ENCODE data around the gene THAP7.
"Not testable (repeated sequence)": the region's sequence is repeated elsewhere in the genome, so short reads cannot be mapped to it uniquely, and the experiment has no call there.

THAP7 gene, protein sequence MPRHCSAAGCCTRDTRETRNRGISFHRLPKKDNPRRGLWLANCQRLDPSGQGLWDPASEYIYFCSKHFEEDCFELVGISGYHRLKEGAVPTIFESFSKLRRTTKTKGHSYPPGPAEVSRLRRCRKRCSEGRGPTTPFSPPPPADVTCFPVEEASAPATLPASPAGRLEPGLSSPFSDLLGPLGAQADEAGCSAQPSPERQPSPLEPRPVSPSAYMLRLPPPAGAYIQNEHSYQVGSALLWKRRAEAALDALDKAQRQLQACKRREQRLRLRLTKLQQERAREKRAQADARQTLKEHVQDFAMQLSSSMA
- 2.7 to 21.0 (median 11.4) reads per million in 17 experiments for total RNA-seq

- peak; percentile 98 to 99 (median 98) for DNase-seq
Measured at GRCh38 chr22:21001601-21002325, at the start of gene THAP7. Gene THAP7, minus strand, starts transcription at chr22:21002118. Its CDS starts 207 bp downstream, at chr22:21001911.

DNA sequence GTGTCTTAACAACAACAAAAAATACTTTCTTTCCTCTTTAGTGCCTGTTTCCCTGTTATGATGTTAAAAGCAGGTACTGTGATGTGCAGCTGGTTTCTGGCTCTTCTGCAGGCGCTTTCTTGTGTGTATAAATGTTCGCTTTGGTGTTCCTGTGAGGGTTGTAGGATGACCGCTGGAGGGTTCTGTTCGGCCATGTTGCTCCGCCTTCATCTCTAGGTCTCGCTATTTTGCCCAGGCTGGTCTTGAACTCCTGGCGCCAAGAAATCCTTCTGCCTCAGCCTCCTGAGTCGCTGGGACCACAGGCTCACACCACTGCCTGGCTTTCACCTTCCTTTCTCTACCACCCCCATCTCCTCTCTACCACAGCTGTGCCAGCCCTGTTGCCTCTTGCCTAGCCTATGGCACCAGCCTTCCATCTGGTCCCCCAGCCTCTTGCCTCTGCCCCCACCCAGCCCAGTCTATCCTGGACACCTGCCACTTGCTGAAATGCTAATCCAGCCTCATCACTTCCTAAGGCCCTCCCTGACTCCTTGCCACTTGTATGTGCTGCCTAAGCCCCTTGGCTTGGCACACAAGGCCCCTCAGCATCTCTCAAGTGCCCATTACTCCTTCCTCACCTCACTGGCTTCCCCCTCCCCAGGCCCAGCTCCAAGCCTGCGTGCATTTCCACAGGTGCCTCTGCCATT lies 49.4 kb upstream of the THAP7 start:
- DNase-seq: no peak

DNA sequence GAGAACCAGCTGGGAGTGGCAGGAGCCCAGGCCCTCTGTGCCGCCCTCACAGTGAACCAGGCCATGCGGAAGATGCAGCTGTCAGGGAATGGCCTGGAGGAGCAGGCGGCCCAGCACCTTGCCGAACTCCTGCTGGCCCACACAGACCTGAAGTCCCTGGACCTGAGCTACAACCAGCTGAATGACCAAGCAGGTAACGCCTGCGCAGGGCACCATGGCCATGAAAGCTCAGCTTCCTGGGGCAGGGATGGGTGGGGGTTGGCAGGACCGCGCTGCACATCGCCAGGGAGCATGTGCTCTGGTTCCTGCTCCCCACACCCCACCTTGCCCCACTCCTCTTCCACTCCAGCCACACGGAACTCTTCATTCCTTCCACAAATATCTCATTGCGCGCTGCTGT lies 47.0 kb upstream of the THAP7 start:
- DNase-seq: not testable (repeated sequence)

GRCh38 chr22:21048448-21048847 lies 46.5 kb upstream of the THAP7 start:
- not testable (repeated sequence) for DNase-seq

DNA sequence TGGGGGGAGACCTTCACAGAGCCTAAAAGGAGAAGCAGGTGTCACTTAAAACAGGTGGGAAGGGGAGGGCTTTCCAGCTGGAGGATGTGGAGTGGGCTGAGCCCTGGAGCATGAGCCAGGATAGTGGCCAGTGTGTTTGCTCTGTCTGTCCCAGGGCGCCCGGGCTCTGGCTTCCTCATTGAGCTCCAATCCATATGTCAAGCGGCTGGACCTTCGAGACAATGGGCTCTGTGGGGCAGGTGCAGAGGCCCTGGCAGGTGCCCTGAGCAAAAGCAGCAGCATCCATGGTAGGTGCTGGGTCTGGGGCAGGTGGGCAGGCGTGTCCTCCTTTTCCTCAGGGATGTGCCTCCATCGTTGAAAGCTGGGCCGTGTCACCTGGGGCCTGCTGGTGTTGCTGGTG lies 45.8 kb upstream of the THAP7 start:
- no peak for DNase-seq

- DNase-seq: no peak
Measured at GRCh38 chr22:21047035-21047661, 45.2 kb upstream of the THAP7 start.

DNA sequence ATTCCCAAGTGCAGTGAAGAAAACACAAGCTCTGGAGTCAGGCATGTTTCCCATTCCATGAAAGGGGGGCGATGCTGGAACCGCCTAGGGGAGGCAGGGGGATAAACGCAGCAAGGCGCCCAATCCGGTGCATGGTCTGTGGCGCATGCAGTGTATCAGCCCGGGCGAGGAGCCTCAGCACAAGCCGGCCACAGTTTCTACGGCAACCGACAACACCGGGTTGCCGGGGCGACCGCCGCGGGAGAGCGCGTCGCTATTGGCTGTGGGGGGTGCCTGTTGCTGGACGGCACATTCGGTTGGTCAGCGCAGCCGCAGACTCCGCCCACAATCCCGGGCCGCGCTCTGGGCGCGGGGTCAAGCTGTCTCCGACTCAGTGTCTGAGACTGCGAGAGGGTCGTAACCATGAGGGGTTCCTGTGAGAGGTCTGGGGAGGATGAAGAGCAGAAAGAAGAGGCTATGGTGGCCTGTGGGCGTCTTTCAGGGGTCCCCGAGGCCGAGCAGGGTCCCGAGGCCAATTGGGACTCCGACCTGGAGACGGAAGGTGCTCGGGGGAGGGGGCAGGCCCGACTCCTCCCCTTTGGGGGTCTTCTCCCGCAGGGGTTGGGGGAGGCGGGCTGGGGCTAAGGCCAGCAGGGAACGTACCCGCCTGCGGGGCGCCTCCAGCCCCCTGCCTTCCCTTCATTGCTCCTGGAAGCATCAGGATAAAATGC lies 43.8 kb upstream of the THAP7 start, which contains the start of gene LRRC74B:
TSS of gene LRRC74B (plus strand) at position 362 of the 710 bp plus-strand sequence. CDS start at position 403, 41 bp downstream.
- DNase-seq: peak; percentile 71 to 87 (median 74)

DNA sequence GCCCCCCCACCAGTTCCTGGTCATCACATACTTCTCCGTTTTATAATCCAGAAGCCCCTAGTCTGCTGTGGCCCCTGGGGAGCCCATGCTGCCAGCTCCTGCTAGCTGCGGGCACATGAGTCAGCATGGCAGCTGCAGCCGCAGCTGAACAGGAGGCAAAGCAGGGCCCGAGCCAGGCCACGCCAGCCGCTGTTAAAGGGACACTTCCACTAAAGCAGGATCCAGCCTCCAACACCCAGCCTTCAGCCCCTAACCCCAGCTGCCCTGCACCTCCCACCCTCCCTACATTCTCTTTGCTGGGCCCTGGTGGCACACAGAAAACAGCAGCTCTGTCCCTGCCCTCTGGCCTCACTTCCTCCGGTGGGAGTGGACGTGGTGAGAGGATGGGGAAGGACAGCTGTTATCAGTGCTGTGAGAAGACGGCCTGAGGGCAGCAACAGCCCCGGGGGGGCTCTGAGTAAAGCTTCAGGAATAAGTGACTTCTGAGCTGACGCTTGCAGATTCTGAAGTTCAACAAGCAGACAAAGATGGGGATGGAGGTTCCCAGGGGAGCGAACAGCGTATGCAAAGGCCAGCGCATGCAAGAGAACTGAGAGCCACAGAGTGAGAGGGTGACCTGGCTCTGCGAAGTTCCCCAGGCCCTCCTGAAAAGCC lies 43.1 kb upstream of the THAP7 start:
- DNase-seq: peak; percentile 26 to 61 (median 54)

DNA sequence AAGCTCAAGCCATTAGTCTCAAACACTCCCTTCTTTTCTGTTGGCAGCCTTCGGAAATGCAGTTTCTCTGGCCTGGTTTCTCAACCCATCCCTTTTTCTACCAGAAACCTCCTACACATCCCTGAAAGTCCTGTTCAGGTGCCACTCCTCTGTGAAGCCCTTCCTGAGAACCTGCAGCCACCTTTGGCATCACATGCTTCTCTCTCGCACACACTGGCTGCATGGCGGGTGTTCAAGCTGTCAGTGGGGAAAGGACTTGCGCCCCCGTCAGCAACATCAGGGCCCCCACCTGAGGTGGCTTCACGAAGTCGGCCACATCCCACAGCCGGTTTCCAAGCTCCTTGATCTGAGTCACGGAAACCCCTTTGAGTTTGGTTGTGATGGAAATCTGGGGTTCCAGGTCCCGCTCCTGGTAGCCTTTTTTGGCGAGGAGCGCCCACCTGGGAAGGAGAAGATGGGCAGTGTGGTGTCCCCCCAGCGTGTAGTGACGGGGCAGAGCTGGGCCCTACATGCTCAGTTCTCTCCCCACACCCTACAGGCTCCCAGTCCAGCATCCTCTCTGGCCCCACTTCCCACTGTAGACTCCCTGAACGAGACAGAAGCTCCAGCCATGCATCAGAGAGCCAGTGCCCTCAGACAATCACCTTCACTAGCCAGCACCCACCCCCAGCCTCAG lies 42.1 kb upstream of the THAP7 start:
- no peak for DNase-seq

- peak in 1 of 4 experiments; percentile 11 for DNase-seq
Measured at GRCh38 chr22:21042978-21043859, 41.3 kb upstream of the THAP7 start.

GRCh38 chr22:21041937-21042336 lies 40.0 kb upstream of the THAP7 start:
- DNase-seq: no peak

- DNase-seq: not testable (repeated sequence)
Measured at GRCh38 chr22:21039158-21039557, 37.2 kb upstream of the THAP7 start.

GRCh38 chr22:21038405-21038804 lies 36.5 kb upstream of the THAP7 start:
- DNase-seq: no peak

GRCh38 chr22:21034989-21035388 lies 33.1 kb upstream of the THAP7 start:
- DNase-seq: no peak

GRCh38 chr22:21033895-21034294 lies 32.0 kb upstream of the THAP7 start:
- no peak for DNase-seq

DNA sequence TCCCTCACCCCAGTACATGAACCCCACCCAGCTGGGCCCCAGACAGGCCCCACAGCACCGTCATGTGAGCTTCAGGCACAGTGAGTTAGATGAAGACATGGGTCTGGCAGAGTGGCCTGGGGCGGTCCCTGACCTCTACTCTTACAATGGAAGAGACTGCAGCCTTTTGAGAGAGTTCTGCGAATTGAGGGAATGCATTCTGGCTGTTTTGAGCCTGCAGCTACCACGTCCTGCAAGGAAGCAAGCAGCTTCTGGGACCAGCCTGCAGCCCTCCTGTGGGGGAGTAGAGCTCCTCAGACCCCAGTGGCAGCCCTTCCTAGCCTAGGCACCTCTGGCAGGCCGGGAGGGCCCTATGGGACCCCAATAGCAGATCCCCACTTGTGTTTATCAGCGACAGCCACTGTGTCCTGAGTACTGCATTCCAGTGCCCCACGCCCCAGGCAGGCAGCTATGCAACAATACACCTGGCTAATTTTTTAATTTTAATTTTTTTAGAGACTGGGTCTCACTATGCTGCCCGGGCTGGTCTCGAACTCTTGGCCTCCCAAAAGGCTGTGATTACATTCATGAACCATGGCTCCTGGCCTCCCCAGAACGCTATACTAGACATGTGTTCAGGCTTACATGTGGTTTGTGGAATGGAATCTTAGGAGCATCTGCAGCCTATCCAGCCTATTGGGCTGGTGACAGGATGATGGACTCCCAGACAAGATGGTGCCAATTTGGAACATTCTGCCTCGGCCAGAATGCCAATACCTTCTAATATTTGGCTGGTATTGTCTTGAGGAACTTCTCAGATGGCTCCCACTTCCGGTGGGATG lies 31.2 kb upstream of the THAP7 start:
- DNase-seq: no peak

GRCh38 chr22:21032037-21032867 lies 30.3 kb upstream of the THAP7 start, which contains the start of gene SLC7A4:
Gene SLC7A4, minus strand, starts transcription at chr22:21032561. Its CDS starts 749 bp downstream, at chr22:21031812.
- no peak for DNase-seq

- no peak for DNase-seq
Measured at GRCh38 chr22:21031545-21032036, 29.7 kb upstream of the THAP7 start.

Measured in suppressor macrophage (primary cell).